Thyroid gland (tissue), 4 donors: ENCODE results near the gene MISP.

Experiments used
- POLR2A ChIP-seq, 2 donors: fragments of 450-650 bp; IDR thresholded peaks; one replicate each; pipeline ENCODE4 v1.6.1; 2017; ENCODE audit warnings: antibody characterized with exemption in 2 of 2, mild to moderate bottlenecking in 2 of 2, moderate library complexity in 1 of 2
- TF ChIP-seq, protein P1 (sequence below), 6 experiments: fragments of 200-600 bp in 3 of 6; fragments of 450-650 bp in 3 of 6; sonication (generic) in 3 of 6; IDR thresholded peaks; one replicate each; pipeline ENCODE4 v1.5.1; 2016 to 2019; ENCODE audit warnings: antibody characterized with exemption in 6 of 6, mild to moderate bottlenecking in 2 of 6, inconsistent platforms in 1 of 6, moderate library complexity in 1 of 6

DNA sequence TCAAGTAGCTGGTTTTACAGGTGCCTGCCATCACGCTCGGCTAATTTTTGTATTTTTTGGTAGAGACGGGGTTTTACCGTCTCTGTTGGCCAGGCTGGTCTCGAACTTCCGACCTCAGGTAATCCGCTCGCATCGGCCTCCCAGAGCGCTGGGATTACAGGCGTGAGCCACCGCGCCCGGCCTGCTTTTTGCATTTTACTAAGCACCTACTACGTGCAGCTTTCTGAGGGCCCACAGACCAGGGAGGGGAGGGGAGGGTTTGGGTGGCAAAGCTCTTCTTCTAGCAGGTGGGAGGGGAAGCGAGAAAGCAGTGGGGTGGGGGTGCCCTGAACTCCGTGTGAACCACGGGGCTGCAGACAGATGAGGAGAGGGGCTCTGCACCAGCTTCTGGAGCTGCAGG lies 27.2 kb upstream of the MISP start:
- TF ChIP-seq, protein P1, sequence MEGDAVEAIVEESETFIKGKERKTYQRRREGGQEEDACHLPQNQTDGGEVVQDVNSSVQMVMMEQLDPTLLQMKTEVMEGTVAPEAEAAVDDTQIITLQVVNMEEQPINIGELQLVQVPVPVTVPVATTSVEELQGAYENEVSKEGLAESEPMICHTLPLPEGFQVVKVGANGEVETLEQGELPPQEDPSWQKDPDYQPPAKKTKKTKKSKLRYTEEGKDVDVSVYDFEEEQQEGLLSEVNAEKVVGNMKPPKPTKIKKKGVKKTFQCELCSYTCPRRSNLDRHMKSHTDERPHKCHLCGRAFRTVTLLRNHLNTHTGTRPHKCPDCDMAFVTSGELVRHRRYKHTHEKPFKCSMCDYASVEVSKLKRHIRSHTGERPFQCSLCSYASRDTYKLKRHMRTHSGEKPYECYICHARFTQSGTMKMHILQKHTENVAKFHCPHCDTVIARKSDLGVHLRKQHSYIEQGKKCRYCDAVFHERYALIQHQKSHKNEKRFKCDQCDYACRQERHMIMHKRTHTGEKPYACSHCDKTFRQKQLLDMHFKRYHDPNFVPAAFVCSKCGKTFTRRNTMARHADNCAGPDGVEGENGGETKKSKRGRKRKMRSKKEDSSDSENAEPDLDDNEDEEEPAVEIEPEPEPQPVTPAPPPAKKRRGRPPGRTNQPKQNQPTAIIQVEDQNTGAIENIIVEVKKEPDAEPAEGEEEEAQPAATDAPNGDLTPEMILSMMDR (IDR thresholded peaks at IDR 0.05): no peak
- no peak for TF ChIP-seq POLR2A (IDR thresholded peaks at IDR 0.05)
